Karpas-422 (cell line): Measurements from ENCODE around the gene ERO1B. TPM values are rescaled to one million over a fixed set of nuclear protein-coding genes. Genes with fewer than 3 reads are reported as not detected.

Experiments used
- DNase-seq: peaks from one replicate; pipeline ENCODE4 v3.0.0-alpha.2; 2015
- H2AFZ ChIP-seq: fragments of 200-600 bp; sonication (generic); 2 replicates; pipeline ENCODE4 v1.6.1; 2014; ENCODE audit warnings: antibody characterized with exemption, low read length, mixed read lengths
- H3K27ac ChIP-seq: fragments of 200-600 bp; sonication (generic); 2 replicates; pipeline ENCODE4 v1.5.1; 2014; ENCODE audit warnings: mild to moderate bottlenecking, low read length, moderate library complexity
- H3K27me3 ChIP-seq: fragments of 200-600 bp; sonication (generic); 2 replicates; pipeline ENCODE4 v1.6.1; 2014; ENCODE audit warnings: low read length, mixed read lengths
- H3K36me3 ChIP-seq: fragments of 200-600 bp; sonication (generic); 2 replicates; pipeline ENCODE4 v1.6.1; 2014; ENCODE audit warnings: low read length, mixed read lengths; ENCODE audit not compliant: insufficient read depth
- H3K4me1 ChIP-seq: fragments of 200-600 bp; sonication (generic); 2 replicates; pipeline ENCODE4 v1.6.1; 2014; ENCODE audit warnings: mild to moderate bottlenecking, low read length, mixed read lengths
- H3K4me2 ChIP-seq: fragments of 200-600 bp; sonication (generic); 2 replicates; pipeline ENCODE4 v1.6.1; 2014; ENCODE audit warnings: low read length, low read depth, mild to moderate bottlenecking; ENCODE audit not compliant: poor library complexity, severe bottlenecking
- H3K4me3 ChIP-seq: fragments of 200-600 bp; sonication (generic); 2 replicates; pipeline ENCODE4 v1.5.1; 2014; ENCODE audit warnings: mild to moderate bottlenecking, antibody characterized with exemption, low read length, mixed read lengths
- H3K79me2 ChIP-seq: fragments of 200-600 bp; sonication (generic); 2 replicates; pipeline ENCODE4 v1.6.1; 2014; ENCODE audit warnings: mild to moderate bottlenecking, low read length, mixed read lengths
- H3K9ac ChIP-seq: fragments of 200-600 bp; sonication (generic); 2 replicates; pipeline ENCODE4 v1.6.0; 2014; ENCODE audit warnings: low read length
- H3K9me2 ChIP-seq: fragments of 200-600 bp; sonication (generic), shearing (Covaris generic); replicated peaks from 2 replicates; pipeline ENCODE4 v1.6.0; 2014; ENCODE audit warnings: mild to moderate bottlenecking, low read length, moderate library complexity; ENCODE audit not compliant: insufficient read depth
- H3K9me3 ChIP-seq: fragments of 300-700, 200-600 bp; sonication (generic); 2 replicates; pipeline ENCODE4 v1.6.1; 2014; ENCODE audit warnings: low read length, mixed read lengths
- H4K20me1 ChIP-seq: fragments of 200-600 bp; sonication (generic); 2 replicates; pipeline ENCODE4 v1.6.1; 2014; ENCODE audit warnings: mild to moderate bottlenecking, antibody characterized with exemption, low read length, low read depth; ENCODE audit not compliant: insufficient read depth
- total RNA-seq: library from RNA; depleted of rRNA; stranded (reverse); fragments of >200 nt; shearing (Covaris generic); gene quantifications from 2 replicates; pipeline ENCODE4 v1.2.3, GENCODE V29; 2014; ENCODE audit warnings: low replicate concordance

Gene ERO1B
- total RNA-seq, 1 experiment from 2014 or later = 0.82 TPM

DNA sequence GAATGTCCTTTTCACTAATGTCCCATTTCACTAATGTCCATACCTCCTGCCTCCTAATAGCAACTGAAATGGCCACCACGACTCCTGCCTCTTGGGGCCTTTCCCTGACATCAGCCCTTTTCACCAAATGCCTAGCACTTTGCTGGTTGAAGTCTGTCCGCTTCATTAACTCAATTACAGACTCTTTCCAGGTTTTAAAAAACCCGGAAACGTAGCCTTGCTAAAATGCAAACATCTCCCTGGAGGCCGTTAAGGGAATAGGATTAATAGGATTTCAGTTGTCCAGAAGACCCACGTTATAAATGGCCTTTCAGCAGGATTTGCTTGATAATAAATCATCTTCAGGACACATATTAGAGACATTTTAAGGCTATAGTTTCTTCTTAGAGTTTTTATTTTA is 25.7 kb upstream of the ERO1B start:
- Histone ChIP-seq H3K27me3 (no peaks in the 10 kb centered on the region), H3K9me3 (no peaks in the 10 kb centered on the region), H3K79me2 (no peaks in the 10 kb centered on the region), H3K9ac (no peak overlapping the region), H3K36me3 (no peaks in the 10 kb centered on the region), H4K20me1 (no peaks in the 10 kb centered on the region), H3K4me2 (no peak overlapping the region), H3K4me3 (no peak overlapping the region), H2AFZ (no peak overlapping the region), H3K27ac (no peak overlapping the region), H3K9me2 (no peaks in the 10 kb centered on the region), H3K4me1 (no peaks in the 10 kb centered on the region)
- DNase-seq = no peak

DNA sequence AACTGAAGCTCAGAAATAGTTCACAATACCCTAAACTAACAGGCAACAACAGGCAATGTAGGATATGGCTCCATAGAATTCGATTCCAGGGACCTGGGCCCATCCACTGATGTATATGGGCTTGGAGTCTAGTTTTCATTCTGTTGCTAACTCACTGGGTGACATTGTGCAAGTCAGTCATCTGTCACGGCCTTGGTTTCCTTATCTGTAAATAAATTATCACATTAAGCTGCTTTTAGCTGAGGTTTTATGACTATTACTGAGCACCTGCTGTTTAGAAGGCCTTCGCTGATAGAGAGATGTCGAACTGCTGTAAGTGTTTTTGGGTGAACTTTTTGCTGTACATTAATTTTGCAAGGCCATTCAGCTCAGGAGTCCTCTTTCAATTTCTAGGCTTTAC is 22.9 kb upstream of the ERO1B start:
- H3K9me2 ChIP-seq = no peaks in the 10 kb centered on the region
- no peak overlapping the region for H3K4me3 ChIP-seq
- no peaks in the 10 kb centered on the region for H3K27me3 ChIP-seq
- no peaks in the 10 kb centered on the region for H4K20me1 ChIP-seq
- no peak overlapping the region for H3K27ac ChIP-seq
- no peaks in the 10 kb centered on the region for H3K4me1 ChIP-seq
- DNase-seq = no peak
- no peaks in the 10 kb centered on the region for H3K36me3 ChIP-seq
- no peak overlapping the region for H2AFZ ChIP-seq
- H3K9ac ChIP-seq = no peak overlapping the region
- no peaks in the 10 kb centered on the region for H3K9me3 ChIP-seq
- no peaks in the 10 kb centered on the region for H3K79me2 ChIP-seq
- no peak overlapping the region for H3K4me2 ChIP-seq

DNA sequence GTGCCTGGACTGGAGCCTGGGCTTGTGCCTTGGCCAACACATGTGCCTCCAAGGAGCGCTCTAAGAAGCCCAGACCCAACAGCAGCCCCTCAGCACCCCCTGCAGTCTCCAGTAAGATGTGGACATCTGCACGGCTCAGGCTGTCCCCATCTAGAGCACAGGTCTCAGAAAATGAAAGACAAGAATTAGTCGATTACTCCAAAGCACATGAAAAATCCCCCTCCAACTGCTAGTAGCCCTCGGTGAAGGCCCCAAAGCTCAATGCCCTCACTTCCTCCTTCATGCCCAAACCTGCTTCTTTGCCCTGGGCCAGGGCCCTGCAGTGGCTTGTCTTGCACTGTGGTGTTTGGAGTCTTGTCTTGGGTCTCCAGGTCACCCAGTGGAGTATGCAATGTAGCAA is 21.9 kb upstream of the ERO1B start:
- H3K4me1 ChIP-seq = no peaks in the 10 kb centered on the region
- no peak overlapping the region for H2AFZ ChIP-seq

DNA sequence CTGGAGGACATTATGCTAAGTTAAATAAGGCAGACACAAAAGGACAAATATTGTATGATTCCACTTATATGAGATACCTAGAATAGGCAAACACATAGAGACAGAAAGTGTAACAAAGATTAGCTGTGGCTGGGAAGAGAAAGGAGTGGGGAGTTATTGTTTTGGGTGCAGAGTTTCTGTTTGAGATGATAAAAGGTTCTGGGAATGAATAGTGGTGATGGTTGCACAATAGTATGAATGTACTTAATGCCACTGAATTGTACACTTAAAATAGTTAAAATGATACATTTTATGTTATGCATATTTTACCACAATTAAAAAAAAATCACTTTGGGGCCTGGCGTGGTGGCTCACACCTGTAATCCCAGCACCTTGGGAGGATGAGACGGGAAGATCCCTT is 21.2 kb upstream of the ERO1B start:
- no peaks in the 10 kb centered on the region for H3K27me3 ChIP-seq
- H3K9ac ChIP-seq = no peak overlapping the region
- no peaks in the 10 kb centered on the region for H3K4me1 ChIP-seq
- H3K36me3 ChIP-seq = no peaks in the 10 kb centered on the region
- no peaks in the 10 kb centered on the region for H3K9me3 ChIP-seq
- no peak overlapping the region for H3K4me2 ChIP-seq
- no peaks in the 10 kb centered on the region for H4K20me1 ChIP-seq
- H2AFZ ChIP-seq = no peak overlapping the region
- no peaks in the 10 kb centered on the region for H3K79me2 ChIP-seq
- no peaks in the 10 kb centered on the region for H3K9me2 ChIP-seq
- no peak for DNase-seq
- H3K27ac ChIP-seq = no peak overlapping the region
- H3K4me3 ChIP-seq = no peak overlapping the region

More for the DNA sequence above, 21.9 kb upstream of the ERO1B start:
- Histone ChIP-seq H3K27ac (no peak overlapping the region), H3K79me2 (no peaks in the 10 kb centered on the region), H3K36me3 (no peaks in the 10 kb centered on the region), H3K27me3 (no peaks in the 10 kb centered on the region), H3K9me2 (no peaks in the 10 kb centered on the region), H3K4me3 (no peak overlapping the region), H3K9ac (no peak overlapping the region), H4K20me1 (no peaks in the 10 kb centered on the region), H3K9me3 (no peaks in the 10 kb centered on the region), H3K4me2 (no peak overlapping the region)
- peak; percentile 74 for DNase-seq

DNA sequence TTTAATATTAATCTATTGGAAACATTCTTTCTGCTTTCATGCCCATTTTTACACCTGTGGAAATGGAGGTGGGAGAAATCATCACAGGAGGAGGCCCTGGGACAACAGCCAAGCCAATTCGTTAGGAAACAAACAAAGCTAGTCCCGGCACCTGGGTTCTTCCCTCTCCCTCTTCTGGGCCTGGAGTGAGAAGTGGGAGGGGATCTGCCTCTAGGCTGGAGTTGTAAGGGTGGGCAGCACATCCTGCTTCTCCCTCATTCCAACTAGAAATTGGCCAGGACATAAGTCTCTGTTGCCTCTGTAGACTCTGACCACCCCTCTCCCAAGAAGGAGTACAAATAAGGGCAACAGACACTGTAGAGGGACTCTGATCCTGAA is 20.2 kb upstream of the ERO1B start:
- DNase-seq = no peak
- H3K36me3 ChIP-seq = no peaks in the 10 kb centered on the region
- no peak overlapping the region for H2AFZ ChIP-seq
- H3K4me3 ChIP-seq = no peak overlapping the region
- no peak overlapping the region for H3K27ac ChIP-seq
- H3K9me3 ChIP-seq = no peaks in the 10 kb centered on the region
- H3K4me2 ChIP-seq = no peak overlapping the region
- no peaks in the 10 kb centered on the region for H4K20me1 ChIP-seq
- H3K27me3 ChIP-seq = no peaks in the 10 kb centered on the region
- no peaks in the 10 kb centered on the region for H3K9me2 ChIP-seq
- no peak overlapping the region for H3K9ac ChIP-seq
- H3K4me1 ChIP-seq = no peaks in the 10 kb centered on the region
- no peaks in the 10 kb centered on the region for H3K79me2 ChIP-seq

DNA sequence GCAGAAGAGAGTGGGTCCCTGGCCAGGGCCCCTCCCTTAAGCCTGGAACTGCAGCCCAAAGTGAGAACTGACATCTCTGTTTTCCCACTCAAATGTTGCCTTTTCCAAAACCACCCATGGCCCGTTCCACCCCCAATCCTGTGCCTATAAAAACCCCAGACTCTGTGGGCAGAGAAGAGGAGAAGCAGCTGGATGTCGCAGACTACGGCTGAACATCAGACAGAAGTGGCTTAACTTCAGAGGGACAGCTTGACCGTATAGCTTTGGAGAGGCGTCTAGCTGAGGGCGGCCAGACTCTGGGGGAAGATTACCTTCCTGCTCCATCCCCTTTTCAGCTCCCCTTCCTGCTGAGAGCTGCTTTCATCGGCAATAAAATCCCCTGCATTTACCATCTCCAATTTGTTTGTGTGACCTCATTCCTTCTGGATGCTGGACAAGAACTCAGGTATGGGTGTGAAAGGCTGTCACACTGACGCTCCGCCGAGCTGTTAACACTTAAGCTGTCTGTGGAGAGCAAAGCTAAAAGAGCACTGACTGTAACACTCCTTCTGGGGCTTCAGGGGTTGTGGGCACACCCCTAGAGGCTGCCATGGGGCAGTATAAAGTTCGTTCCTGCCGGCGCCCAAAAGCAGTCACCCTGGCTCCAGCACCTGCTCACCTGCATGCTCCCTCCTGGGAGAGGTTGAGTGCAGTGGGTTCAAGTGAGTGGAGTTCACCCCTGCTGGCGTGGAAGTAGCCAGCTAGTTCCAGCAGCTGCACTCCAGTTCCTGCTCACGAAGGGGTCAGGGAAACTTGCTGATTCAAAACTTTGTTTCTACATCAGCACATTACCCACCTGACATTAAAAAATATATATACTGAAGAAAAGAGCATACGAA is 19.6 kb upstream of the ERO1B start:
- Histone ChIP-seq H3K4me2 (no peak overlapping the region), H3K79me2 (no peaks in the 10 kb centered on the region), H3K9me2 (no peaks in the 10 kb centered on the region), H4K20me1 (no peaks in the 10 kb centered on the region), H2AFZ (no peak overlapping the region), H3K9me3 (no peaks in the 10 kb centered on the region), H3K4me1 (no peaks in the 10 kb centered on the region), H3K9ac (no peak overlapping the region), H3K4me3 (no peak overlapping the region), H3K27me3 (no peaks in the 10 kb centered on the region), H3K36me3 (no peaks in the 10 kb centered on the region), H3K27ac (no peak overlapping the region)
- DNase-seq = no peak

DNA sequence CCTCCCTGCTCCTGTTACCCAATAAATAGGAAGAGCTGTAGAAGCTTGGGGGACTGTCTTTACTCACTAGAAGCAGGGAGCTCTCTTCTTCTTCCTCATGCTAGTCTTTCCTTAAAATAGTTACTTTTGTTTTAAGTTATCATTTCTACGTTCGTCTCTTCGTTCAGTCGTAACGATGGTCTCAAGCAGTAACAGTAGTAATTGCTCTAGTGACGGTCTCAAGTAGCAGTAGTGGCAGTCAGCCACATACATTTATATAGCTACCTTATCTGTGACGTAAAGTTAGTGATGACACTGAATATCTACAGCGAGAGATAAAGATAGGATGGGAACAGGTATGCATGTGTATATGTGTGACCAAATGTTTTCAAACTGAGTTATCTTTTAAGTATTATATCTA is 15.4 kb upstream of the ERO1B start:
- H3K4me3 ChIP-seq = no peak overlapping the region
- no peaks in the 10 kb centered on the region for H3K27me3 ChIP-seq
- no peak for DNase-seq
- no peaks in the 10 kb centered on the region for H3K36me3 ChIP-seq
- no peak overlapping the region for H3K27ac ChIP-seq
- H3K4me2 ChIP-seq = no peak overlapping the region
- no peaks in the 10 kb centered on the region for H3K79me2 ChIP-seq
- no peak overlapping the region for H3K9ac ChIP-seq
- H2AFZ ChIP-seq = no peak overlapping the region
- no peaks in the 10 kb centered on the region for H3K9me3 ChIP-seq
- no peaks in the 10 kb centered on the region for H3K9me2 ChIP-seq
- no peaks in the 10 kb centered on the region for H3K4me1 ChIP-seq
- no peaks in the 10 kb centered on the region for H4K20me1 ChIP-seq

DNA sequence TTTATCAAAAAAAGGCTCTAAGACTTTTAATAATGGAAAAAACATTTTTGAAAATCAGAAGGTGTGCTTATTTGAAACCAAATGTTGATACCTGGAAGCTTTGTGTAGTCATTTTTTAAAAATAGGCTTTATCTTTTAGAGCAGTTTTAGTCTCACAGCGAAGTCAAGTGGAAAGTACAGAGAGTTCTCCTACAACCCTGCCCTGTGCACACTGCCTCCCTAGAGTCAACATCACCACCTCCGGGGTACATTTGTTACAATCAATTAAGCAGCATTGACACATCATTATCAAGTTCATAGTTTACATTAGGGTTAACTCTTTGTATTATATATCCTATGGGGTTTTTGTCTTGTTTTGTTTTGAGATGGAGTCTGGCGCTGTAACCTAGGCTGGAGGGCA is 10.7 kb upstream of the ERO1B start:
- H2AFZ ChIP-seq = no peak overlapping the region
- H3K9me2 ChIP-seq = no peaks in the 10 kb centered on the region
- H3K27me3 ChIP-seq = no peaks in the 10 kb centered on the region
- no peak overlapping the region for H3K4me3 ChIP-seq
- no peak overlapping the region for H3K27ac ChIP-seq
- H3K9me3 ChIP-seq = no peaks in the 10 kb centered on the region
- no peak overlapping the region for H3K9ac ChIP-seq
- no peaks in the 10 kb centered on the region for H4K20me1 ChIP-seq
- H3K4me1 ChIP-seq = no peaks in the 10 kb centered on the region
- H3K79me2 ChIP-seq = no peaks in the 10 kb centered on the region
- DNase-seq = no peak
- no peaks in the 10 kb centered on the region for H3K36me3 ChIP-seq
- H3K4me2 ChIP-seq = no peak overlapping the region
